GM19372 (cell line): ENCODE data around the gene SLC6A6.

Source experiments
- ATAC-seq: cut with Tn5 transposase; IDR thresholded peaks from one replicate; pipeline ENCODE4 v1.9.1; 2021; ENCODE audit warnings: mild to moderate bottlenecking, low read depth, moderate library complexity; ENCODE audit not compliant: unreplicated experiment

Gene SLC6A6

DNA sequence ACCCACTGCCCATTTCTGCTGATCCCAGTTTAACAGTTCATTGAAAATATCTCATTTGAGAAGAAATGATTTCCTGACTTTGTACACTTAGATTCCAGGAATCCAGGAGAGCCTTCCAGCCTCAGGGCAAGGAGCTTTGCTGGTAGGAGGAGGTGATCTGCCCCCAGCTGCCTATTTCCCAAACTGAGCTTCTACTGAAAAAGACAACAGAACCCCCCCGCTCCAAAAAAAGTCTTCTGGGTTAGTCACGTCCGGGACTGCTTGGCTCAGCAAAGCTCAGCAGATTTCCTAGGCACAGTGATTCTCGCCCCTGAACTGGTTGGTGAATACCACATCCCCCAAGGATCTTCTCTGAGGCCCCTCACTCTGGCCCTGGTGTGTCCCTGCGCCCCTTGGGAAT is 13.1 kb downstream of the SLC6A6 start:
- ATAC-seq = no peak

DNA sequence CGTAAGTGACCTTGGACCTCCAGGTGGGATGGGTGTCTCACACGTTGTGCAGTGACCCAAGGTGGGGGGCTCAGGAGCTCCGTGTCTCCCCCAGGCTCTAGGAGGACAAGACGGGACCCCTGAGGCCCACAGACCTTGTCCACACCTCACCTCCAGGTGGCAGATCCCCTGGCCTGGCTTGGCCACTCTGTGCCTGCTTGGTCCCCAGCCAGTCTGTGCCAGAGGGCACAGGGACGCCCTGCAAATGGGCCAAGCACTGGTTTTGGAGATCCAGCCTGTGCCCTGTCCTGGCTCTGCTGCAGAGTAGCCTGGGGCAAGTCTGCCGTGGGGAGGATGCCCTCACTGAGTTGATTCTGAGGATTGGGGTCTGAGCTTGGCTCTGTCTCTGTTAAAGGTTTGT is 14.0 kb downstream of the SLC6A6 start:
- ATAC-seq = no peak

DNA sequence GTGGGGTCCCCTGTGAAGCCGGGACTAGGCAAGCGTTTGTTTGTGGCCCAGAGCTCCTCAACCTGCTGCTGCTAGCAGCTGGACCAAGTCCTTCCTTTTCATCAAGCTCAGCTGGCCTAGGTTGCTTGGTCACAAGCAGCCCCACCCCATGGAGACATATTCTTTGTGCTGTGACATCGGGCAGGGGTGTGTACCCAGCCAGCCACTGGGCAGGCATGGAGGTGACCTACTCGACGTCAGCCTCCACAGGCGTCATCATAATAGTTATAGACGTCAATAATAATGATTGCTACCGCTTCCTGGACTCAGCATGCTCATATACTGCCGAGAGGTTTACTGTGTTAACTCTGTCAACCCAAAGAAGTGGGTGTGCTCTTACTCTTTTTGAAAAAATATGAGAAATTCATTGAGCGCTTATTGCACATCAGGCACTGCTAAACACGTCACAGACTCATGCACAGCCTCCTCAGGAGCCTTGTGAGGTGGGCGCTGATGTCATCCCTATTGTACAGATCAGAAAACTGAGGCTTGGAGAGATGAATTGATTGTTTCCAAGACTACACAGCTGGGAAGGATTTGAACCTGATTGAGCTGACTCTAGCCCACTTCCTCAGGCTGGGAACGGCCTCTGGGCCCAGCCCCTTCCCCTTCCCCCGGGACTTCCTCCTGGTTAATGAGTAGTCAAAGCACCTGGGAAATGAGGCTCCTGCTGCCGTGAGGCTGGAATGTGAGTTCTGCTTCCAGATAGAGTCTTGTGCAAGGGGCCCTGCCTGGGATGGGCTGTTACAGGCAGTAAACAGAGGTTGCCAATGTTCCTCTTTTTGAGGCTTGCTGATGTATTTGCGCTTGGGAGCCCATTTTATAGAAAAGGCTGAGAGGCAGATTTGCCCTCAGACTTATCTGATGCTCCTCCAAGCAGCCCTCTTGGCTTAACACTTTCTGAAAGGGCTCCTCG is 16.2 kb downstream of the SLC6A6 start:
- no peak for ATAC-seq

DNA sequence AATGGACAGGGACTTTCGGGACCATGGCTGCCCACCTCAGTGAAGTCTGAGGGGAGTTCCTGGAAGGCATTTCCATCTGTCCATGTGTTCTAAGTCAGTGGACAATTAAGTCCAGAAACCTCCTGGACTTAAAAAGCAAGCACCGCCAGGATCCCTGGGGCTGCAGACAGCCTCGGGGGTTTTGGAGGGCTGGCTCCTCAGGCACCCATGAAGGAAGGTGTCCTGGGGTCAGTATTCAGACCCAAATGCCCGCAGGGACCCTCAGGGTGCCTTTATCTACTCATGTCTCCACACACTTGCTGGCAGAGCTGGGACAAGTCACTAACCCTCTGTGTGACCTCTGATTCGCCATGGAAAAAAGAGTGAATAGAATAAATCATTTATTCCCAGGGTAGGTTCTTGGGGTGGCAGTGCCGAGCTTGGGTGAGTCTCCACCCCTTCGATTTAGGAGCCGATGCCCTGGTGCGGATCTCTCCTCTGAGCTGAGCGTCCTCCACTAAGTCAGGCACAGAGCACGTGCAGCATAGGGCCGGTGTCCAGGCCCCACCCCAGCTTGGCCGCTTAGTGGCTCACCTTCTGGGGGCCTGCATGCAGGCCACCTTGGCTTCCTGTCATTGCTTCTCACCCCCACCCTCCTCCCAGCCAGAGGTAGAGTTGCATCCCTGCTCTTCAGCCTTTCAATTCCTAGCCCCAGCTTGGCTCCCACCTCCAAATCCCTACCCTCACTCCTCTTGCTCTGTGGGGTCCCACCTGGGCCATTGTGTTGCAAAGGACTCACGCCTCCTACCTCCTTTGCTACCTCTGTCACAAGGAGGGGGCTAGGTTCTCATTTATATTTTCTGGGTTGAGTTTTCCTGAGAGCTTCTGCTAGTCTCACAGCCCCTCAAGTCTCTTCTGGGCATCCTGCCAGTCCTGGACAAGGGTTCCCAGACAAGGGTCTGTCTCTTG is 19.9 kb downstream of the SLC6A6 start:
- no peak for ATAC-seq

DNA sequence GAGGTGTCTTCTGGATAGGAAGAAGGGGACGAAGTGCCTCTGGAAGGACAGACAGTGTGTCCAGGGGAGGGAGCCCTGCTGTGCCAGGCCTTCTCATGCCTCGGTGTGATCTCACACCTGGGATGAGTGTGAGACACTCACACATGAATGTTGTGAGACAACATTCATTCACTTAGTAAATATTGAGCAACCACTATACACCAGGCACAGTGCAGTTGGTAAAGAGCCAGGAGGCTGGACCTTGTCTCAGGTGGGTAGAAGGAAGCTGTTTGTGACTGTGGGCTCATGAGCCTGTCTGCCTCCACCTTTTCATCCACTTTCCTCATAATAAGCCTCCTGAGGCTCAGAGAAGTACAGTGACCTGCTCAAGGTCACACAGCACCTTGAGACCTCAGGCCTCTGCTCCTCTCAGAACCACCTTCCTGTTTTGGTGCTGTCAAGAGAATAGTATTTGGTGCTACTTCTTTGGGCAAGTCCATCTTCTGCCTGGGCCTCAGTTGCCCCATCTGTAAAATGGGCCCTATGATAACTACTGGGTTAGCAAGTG is 20.9 kb downstream of the SLC6A6 start:
- ATAC-seq = no peak

DNA sequence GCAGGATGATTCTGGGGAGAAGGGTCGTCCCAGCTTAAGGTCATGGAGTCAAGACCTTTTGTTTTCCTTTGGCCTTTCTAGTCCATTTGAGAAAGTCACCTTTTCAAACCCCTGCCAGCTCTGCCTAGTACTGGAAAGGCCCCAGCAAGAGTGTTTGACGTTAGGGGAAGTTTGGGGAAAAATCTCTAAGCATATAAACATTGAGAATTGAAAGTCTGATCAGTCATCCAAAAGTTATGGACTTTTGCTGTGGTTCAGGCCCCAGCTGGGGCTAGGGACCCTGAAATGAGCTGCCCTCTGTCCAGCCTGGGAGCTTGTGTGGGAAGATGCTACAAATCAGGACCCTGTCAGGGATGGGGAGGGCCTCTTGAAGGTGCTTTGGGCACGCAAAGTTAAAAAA is 21.6 kb downstream of the SLC6A6 start:
- no peak for ATAC-seq

DNA sequence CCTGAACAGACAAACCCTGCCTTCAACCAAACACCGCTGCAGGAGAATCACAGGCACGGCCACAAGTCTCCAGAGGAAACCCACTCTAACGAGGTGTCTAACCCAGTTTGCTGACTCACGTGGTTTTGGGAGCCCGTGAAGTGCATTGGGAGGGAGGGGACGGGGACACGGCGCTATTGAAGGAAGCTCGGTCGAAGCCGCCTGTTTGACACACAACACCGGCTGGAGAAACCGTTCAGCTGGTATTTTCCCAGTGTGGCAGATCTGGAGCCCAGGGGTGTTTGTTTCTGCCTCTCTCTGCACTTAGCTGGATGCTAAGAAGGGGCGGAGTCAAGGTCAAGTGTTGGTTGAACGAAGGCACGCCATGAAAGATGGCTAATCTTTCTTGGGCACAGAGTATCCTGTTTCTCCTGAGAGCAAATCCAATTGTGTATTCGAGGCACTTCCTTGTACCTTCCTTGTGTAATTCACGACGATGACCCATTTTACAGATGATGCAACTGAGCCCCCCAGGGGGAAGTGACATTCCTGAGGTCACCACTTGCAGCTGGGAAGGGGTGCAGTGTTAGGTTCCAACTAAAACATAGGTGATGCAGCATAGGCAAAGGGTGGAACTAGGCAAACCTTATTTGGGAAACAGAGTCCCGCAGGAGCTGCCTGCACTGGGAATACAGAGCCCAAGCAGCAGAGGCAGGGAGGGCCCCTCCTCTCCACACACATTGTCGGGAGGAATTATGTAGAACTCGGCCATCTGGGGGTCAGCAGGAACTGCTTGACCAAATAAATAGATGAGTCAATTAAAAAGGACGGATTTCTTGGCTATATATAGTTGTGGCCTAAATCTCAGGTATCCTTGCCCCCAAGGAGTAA is 22.5 kb downstream of the SLC6A6 start:
- no peak for ATAC-seq

DNA sequence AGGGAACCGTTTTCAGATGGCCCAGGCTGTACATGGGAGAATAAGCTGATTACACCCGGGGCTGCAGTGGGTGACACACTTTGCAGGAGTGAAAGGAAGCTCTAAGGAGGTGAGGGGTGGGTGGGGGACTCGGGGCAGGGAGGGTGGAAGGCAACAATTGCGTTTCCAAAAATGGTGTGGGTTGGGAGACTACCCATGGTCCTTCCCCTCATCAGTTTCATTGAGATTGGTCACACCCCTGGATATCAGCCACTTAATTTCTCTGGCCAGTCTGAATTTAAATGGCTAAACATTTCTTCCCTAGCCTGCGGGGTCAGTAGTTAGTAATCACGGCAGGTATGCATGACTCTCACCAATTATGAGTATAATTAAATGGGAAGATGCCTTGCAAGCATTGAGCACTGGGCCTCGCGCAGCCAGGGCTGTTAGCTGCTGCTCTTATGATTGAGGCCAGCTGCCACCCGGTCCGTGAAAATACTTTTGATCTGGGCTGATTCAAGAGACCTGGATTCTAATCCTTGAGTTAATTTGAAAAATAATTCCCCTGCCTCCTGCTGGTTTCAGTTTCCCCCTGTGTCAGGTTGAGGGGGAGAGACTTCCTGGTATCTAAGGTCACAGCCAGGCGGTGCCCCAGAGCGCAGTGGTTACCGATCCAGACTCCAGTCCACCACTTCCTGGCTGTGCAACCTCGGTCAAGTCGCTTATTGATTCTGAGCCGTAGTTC is 23.3 kb downstream of the SLC6A6 start:
- ATAC-seq = peak; percentile 56

DNA sequence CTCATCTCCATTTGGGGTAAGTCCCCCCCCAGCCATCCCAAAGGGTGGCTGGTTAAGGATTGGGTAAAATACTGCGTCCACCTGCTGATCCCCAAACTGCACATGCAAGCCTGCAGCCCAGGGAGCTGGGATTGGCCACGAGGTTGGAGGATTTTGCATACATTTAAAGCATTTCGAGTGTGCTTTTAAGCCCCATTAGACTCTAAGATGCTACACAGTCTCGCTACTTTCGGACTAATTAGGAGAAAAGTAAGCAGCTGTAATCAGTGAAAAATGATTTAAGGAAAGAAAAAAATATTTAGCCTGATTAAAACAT is 23.9 kb downstream of the SLC6A6 start:
- ATAC-seq = no peak

DNA sequence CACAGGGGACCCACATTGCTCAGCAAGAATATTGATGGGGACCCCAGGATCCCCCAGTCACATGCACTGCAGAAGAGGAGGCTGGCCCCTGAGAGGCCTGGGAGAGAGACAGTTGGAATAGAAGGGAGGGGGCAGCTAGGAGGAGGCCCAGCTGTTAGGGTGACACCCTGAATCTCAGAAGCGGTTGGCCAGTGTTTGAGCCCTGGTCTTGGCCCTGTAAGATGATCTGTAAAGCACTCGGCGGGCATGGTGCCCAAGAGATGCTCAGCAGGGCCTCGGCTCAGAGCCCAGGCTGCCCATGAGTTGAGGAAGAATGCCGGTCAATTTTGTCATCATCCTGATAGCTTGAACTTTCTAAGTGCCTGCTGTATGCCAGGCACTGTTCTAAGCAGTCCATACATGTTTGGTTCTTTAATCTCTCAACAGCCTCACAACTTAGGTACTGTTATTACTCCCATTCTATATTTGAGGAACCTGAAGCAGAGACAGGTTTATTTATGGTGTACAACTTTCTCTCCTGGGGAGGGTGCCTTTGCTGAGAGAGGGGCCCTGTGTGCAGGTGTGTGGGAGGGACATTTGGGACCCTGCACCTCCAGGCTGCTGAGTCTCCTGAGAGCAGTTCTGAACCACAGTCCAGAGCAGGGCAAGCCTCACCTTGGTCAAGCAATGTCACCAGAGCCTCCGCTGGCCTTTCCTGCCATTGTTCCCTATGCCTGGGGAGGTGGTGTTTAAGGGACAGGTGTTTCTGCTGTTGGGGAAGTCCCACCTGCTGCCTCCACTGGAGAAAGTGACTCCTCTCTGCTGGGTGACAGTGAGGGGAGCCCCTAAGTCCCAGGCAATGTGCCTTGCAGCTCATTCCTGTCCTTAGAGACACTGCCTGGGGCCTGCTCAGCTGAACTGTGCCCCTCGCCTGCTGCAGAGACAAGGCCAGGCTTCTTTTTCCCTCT is 26.0 kb downstream of the SLC6A6 start:
- no peak for ATAC-seq

DNA sequence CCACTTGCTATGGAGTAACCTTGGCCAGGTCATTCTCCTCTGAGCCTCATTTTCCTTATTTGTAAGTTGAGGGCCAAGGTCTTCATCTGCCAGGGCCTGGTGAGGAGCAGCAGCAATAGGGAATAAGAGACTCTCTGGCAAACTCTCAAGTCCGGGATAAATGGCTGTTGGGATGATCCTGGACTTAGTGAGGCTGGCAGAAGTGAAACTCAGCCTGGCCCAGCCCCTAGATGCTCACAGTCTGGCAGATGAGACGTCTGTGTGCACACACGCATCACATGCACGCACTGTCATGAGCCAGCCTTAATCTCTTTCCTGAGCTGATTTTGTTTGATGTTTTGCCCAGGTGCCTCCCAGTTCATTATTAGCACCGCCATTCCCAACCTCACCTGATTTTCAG is 26.8 kb downstream of the SLC6A6 start:
- ATAC-seq = no peak

DNA sequence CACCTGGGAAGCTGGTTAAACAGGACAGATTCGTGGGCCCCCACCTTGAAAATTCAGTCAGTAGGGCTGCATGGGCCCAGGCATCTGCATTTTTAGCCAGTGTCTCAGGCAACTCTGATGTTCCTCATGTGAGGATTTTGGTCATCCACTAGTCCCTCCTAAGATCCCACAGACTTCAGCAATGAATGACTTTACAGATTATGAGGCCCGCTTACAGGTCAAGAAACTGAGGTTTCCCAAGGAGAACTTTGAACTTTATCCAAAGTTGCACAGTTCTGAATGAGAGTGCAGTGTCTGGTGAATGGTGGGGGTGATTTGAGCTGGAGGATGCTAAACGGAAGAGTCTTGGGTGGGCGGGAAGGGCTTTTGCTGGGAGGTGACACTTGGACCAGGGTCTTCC is 27.2 kb downstream of the SLC6A6 start:
- no peak for ATAC-seq

DNA sequence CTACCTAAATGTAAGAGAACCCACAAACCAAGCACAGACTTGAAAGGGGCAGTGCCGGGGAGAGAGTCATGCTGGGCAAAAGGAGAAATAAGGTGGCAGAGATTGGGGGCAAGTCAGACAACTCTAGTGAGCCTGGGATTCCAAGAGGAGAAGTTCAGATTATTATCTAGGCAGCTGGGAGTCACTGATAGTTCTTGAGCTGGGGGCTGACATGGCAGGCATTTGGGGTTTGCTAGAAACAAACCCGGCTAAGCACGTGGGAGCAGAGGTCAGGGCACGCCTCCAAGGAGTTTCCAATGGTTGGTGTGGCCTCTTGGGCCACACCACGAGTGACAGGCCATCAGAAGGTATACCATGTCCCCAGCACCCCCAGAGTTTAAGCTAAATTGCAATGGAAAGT is 27.6 kb downstream of the SLC6A6 start:
- ATAC-seq = no peak

DNA sequence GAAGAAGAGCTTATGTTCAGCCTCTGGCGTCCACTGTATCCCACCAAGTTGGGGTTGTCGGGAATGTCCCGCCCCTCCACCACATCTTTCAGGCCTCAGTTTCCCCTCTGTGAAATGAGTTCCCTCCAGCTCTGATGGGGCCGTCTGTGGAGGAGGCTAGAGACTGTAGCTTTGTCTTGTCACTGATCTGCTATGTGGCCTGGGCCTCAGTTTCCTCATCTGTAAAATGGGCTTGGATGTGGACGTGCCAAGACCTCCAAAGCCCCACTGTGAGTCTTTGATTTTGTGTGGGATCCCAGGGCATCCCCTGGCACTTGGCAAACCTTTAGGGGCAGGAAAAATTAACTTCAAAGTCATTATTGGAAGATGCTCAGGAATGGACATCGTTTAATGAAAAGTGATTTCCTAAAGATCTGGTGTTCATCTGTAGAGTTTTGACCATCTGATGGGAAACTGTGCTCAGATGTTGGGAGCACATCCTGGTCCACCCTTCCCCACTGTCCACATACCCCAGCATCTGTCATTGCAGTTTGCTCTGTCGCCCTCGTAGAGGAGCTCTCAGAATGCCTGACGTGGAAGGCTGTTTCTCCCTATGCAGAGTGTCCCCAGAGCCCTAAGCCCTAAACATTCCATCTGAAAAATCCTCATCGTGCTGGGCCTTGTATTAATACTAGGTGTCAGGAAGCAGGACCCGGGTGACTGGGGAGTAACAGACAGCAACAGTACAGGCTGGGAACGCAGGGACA is 28.5 kb downstream of the SLC6A6 start:
- ATAC-seq = no peak

DNA sequence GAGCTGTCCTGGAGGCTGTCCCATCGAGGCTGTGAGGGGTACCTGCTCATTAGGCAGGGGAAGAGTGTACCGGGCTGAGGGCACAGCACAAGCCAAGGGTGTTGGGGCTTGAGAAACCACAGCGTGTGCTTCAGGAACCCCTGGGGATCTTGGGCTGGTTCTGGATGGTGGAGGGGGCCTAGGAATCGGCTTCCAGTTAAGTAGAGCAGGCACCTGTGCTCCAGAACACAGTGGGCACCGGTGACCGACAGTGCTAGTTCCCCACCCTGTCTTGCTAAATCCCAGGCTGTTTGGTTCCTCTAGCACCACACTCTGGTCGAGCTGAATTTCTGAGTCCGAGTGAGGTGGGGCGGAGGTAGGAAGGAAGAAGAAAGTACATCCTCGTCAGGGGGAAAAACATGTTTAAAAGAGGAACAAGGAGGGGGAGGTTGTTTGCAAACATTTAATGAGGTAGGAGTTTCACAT is 29.1 kb downstream of the SLC6A6 start:
- ATAC-seq = peak; percentile 38

DNA sequence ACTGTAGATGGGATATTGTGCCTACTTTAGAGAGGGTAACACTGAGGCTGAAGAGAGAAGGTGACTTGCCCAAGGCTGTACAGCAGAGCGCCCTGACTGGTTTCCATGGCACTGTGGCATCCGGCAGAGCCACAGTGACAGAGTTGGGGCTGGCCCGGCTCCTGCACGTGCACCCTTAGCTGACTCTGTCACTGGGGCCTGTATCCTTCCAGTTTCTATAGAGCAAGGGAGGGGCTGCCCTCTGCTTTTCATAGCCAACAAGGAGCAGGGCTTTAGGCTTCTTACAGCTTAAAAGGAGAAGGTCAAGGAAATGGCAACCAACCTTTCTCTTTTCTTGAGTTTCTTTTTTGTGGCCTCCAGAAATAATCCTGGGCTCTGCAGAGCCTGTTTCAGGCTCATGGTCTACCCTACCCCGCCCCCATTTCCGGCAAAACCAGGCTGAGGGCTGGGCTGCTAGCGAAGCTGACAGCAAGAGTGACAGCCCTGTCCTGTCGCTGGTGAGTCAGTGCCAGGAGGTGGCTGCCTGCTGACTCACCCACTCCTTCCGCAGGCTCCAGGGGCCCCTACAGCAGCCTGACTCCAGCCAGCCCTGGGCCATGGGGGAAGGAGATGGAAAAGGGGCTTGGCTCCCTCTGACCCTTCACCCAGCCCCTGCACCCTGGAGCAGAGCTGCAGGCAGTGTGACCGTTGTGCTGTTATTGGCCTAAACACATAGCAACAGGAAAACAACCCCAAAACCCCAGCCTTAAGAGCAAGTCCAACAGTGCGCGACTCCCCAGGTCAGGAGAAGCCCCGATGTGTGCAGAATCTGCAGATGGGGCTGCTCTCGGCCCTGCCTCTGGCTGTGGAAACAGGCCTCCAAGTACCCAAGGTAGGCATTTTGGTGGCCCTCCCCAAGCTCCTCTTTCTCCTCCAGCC is 29.8 kb downstream of the SLC6A6 start:
- ATAC-seq = peak; percentile 81

DNA sequence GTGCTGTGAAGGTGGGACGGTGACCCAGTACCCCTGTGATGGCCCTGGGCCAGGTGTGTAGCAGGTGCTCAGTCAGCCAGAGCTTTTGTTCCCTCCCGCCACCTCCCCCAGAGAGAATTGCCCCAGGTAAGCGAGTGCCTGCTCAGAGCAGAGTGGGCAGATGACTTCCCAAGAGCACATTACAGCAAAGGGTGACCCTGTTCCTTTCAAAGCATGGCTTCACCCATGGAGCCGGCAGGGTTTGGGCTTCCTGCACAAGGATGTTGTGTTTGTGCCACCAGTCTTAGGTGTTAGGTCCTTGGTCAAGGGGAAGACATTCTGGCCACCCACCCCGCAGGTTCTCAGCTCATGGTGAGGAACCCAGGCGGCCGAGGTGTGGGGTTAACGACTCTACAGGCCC is 30.7 kb downstream of the SLC6A6 start:
- ATAC-seq = no peak
